CD4-positive, alpha-beta T cell (primary cell): ENCODE results near the gene ALDH6A1. TPM values are rescaled to one million over a fixed set of nuclear protein-coding genes. Genes with fewer than 3 reads are reported as not detected.

ENCODE experiments used
- ATAC-seq: fragments of 200-7000 bp; cut with Tn5 transposase; one replicate; pipeline ENCODE4 v1.10.0; 2022; ENCODE audit warnings: mild to moderate bottlenecking; ENCODE audit not compliant: poor library complexity
- CTCF ChIA-PET: fragments of 350-600 bp; sonication (Branson Sonifier 250); formaldehyde crosslinking; loops from one replicate; lab custom pipeline; 2021; ENCODE audit warnings: antibody characterized with exemption, inconsistent platforms; lab: Charles Lee
- POLR2A ChIA-PET: fragments of 350-600 bp; sonication (Branson Sonifier 250); formaldehyde crosslinking; loops from one replicate; lab custom pipeline; 2021; ENCODE audit warnings: antibody characterized with exemption, inconsistent platforms; lab: Charles Lee
- DNase-seq, 14 experiments: peaks; one replicate each; pipeline ENCODE4 v3.0.0-alpha.2; 2013 to 2020; ENCODE audit warnings: mixed read lengths in 2 of 14
- H3K27ac ChIP-seq, 2 donors: one replicate each; pipeline versions ENCODE4 v1.5.1 to v1.7.0; 2013; ENCODE audit warnings: low read length in 2 of 2, low read depth in 1 of 2, mild to moderate bottlenecking in 1 of 2
- H3K27me3 ChIP-seq, 2 experiments: 1 replicate in 1 of 2; 2 replicates in 1 of 2; pipeline versions ENCODE4 v1.6.1 to v1.7.0; 2013; ENCODE audit warnings: low read length in 2 of 2, control low read depth in 1 of 2, mild to moderate bottlenecking in 1 of 2, moderate library complexity in 1 of 2; ENCODE audit not compliant: insufficient read depth in 2 of 2, control insufficient read depth in 1 of 2
- H3K36me3 ChIP-seq: one replicate; pipeline ENCODE4 v1.6.1; 2013; ENCODE audit warnings: low read length, control low read depth; ENCODE audit not compliant: insufficient read depth
- H3K4me1 ChIP-seq: one replicate; pipeline ENCODE4 v1.6.1; 2013; ENCODE audit warnings: low read length, control low read depth; ENCODE audit not compliant: insufficient read depth
- H3K4me3 ChIP-seq: one replicate; pipeline ENCODE4 v1.5.1; 2013; ENCODE audit warnings: mild to moderate bottlenecking, low read length, moderate library complexity
- H3K9me3 ChIP-seq, 2 experiments: 1 replicate in 1 of 2; 2 replicates in 1 of 2; pipeline versions ENCODE4 v1.6.1 to v1.7.0; 2013; ENCODE audit warnings: low read length in 2 of 2, mild to moderate bottlenecking in 2 of 2, control low read depth in 1 of 2, moderate library complexity in 1 of 2; ENCODE audit not compliant: control insufficient read depth in 1 of 2, insufficient read depth in 1 of 2
- H3K27ac Mint-ChIP-seq: one replicate; pipeline ENCODE4 v1.8.0; 2020; ENCODE audit warnings: mixed read lengths
- H3K27me3 Mint-ChIP-seq: one replicate; pipeline ENCODE4 v1.8.0; 2021; ENCODE audit warnings: mixed read lengths
- H3K36me3 Mint-ChIP-seq: one replicate; pipeline ENCODE4 v1.8.0; 2021; ENCODE audit warnings: low read depth, mixed read lengths
- H3K4me1 Mint-ChIP-seq: one replicate; pipeline ENCODE4 v1.8.0; 2021; ENCODE audit warnings: low read depth, mixed read lengths
- H3K4me3 Mint-ChIP-seq: one replicate; pipeline ENCODE4 v1.8.0; 2020; ENCODE audit warnings: mild to moderate bottlenecking, mixed read lengths
- H3K9me3 Mint-ChIP-seq: one replicate; pipeline ENCODE4 v1.8.0; 2020; ENCODE audit warnings: mixed read lengths
- CTCF ChIP-seq: fragments of 200-600 bp; IDR thresholded peaks from one replicate; pipeline ENCODE4 v1.8.0; 2022; ENCODE audit warnings: antibody characterized with exemption, mild to moderate bottlenecking
- intact Hi-C, 2 experiments: fragments of 100-400 bp; cut with DNase I in 1 of 2; cut with micrococcal nuclease in 1 of 2; formaldehyde crosslinking; loops; one replicate each; pipeline versions ENCODE4 v1.15.1 to v1.9.0; 2023 to 2025; cut with DNase I, micrococcal nuclease
- total RNA-seq, 174 experiments: library from RNA in 2 of 174; stranded (reverse) in 2 of 174; gene quantifications; one replicate each; pipeline ENCODE4 v1.2.3 and lab custom pipeline; 2021 to 2026

Gene ALDH6A1
- total RNA-seq, 2 experiments from 2014 or later = 5.3 to 6.2 TPM

DNA sequence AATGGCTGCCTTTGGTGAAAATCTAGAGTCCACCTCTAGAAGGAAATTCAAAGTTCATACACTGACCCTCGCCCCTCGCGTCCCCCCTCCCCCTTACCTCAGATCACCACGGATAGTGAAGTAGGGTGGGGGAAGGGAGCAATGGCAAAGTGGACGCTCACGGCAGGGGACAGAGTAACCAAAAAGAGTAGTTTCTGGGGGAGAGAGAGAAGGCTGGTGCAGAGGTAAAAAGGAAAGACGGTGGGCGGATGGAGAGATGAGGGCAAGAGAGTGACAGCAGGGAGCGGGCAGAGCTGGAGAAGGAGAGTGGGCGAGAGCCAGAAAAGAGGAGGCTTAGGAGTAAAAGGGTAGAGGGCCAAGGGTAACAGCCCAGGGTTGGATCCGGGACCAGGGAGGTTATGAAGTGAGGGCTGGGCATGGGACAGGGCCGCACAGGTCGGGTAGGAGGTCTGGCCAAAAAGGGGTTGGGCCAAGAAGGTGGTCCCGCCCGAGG lies 423 bp downstream of the ALDH6A1 start:
- ChIA-PET POLR2A (interaction anchor here (0.5 to 1.7 kb wide), 5 partner anchors 12 to 1043 kb away, joined by 3 to 6 read pairs (median 4); partner anchors contain the start of genes BBOF1, ENTPD5 and YLPM1), CTCF (no interaction called here)
- H3K9me3 Mint-ChIP-seq = no peaks in the 10 kb centered on the region
- H3K27ac Mint-ChIP-seq = peak overlapping the region; percentile 86
- peaks cover 12% of the 10 kb centered on the region for H3K36me3 Mint-ChIP-seq
- no peaks in the 10 kb centered on the region for H3K9me3 ChIP-seq
- peaks cover 19% of the 10 kb centered on the region for H3K4me1 ChIP-seq
- no peak for TF ChIP-seq CTCF
- H3K27me3 Mint-ChIP-seq = no peaks in the 10 kb centered on the region
- H3K4me3 Mint-ChIP-seq = peak overlapping the region; percentile 94
- intact Hi-C loops = loop anchor here (1.0 to 10.0 kb wide), 7 partner anchors 65 to 1159 kb away; partner anchors contain the start of genes BBOF1 (in 2 of the 2), ENTPD5 (in 2 of the 2), COQ6 (in 1 of the 2) and DCAF4 (in 1 of the 2)
- no peak for DNase-seq
- peak overlapping the region; percentile 52 to 63 for H3K27ac ChIP-seq
- H3K36me3 ChIP-seq = no peaks in the 10 kb centered on the region
- no peak for ATAC-seq
- peaks cover 31% of the 10 kb centered on the region for H3K4me1 Mint-ChIP-seq
- no peaks in the 10 kb centered on the region for H3K27me3 ChIP-seq
- peak overlapping the region; percentile 95 for H3K4me3 ChIP-seq

DNA sequence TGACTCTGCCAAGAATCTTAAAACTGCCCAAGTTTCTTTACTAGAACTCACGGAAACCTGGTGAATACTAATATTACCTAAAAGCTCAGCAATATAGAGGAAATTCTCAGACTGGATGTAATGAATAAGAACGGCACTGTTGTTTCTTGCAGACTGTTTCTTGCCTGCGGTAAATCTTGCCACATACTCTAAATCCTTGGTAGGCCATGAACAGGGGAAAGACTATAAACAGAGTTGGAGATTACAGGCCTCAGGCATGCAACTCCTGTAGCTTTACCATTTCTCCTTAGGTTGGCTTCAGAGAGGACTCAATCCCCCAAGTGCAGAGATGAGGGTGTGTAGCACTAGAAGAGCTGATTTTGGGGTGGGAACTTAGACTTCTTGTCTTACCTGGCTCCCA lies 1.1 kb downstream of the ALDH6A1 start:
- ATAC-seq = no peak
- peak in 1 of 14 experiments; percentile 3 for DNase-seq
- H3K9me3 ChIP-seq = no peaks in the 10 kb centered on the region
- peaks cover 9% of the 10 kb centered on the region for H3K36me3 Mint-ChIP-seq
- no peaks in the 10 kb centered on the region for H3K36me3 ChIP-seq
- no peaks in the 10 kb centered on the region for H3K27me3 Mint-ChIP-seq
- peak overlapping the region; percentile 94 for H3K4me3 Mint-ChIP-seq
- no peak overlapping the region for H3K4me3 ChIP-seq
- intact Hi-C loops = loop anchor here in 1 of 2 experiments (5.0 to 10.0 kb wide), 5 partner anchors 131 to 1158 kb away; partner anchors contain the start of genes COQ6, DCAF4, FAM161B and ISCA2
- H3K4me1 Mint-ChIP-seq = peaks cover 29% of the 10 kb centered on the region
- no peaks in the 10 kb centered on the region for H3K27me3 ChIP-seq
- TF ChIP-seq CTCF = no peak
- POLR2A ChIA-PET = no interaction called here
- H3K27ac ChIP-seq = no peak overlapping the region
- no peaks in the 10 kb centered on the region for H3K9me3 Mint-ChIP-seq
- CTCF ChIA-PET = no interaction called here
- H3K27ac Mint-ChIP-seq = no peak overlapping the region
- H3K4me1 ChIP-seq = peaks cover 19% of the 10 kb centered on the region

DNA sequence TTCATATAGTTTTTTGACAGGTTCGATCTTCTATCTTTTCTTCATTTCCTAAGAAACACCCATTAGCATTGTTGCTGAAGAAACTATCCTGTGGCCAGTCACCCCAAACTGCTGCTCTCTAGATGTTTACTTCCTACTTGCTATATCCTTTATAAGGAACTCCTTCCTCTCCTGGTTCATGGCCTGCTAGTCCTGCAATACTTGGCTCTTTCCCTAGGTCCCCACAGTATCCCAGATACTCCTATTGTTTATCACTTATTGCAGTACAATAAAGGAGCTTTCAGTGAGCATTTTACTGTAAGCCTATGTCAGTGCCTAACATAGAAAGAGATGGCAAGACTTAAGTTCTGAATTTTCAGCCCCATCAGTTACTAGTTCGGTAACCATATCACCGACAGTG lies 2.8 kb downstream of the ALDH6A1 start:
- H3K4me1 Mint-ChIP-seq = peaks cover 29% of the 10 kb centered on the region
- no peaks in the 10 kb centered on the region for H3K9me3 ChIP-seq
- TF ChIP-seq CTCF = no peak
- H3K27ac Mint-ChIP-seq = no peak overlapping the region
- no peak overlapping the region for H3K4me3 Mint-ChIP-seq
- no peak overlapping the region for H3K4me3 ChIP-seq
- POLR2A ChIA-PET = no interaction called here
- H3K27ac ChIP-seq = no peak overlapping the region
- no peaks in the 10 kb centered on the region for H3K27me3 Mint-ChIP-seq
- DNase-seq (no peak), ATAC-seq (no peak)
- CTCF ChIA-PET = no interaction called here
- no peaks in the 10 kb centered on the region for H3K9me3 Mint-ChIP-seq
- peaks cover 9% of the 10 kb centered on the region for H3K36me3 Mint-ChIP-seq
- intact Hi-C loops = loop anchor here in 1 of 2 experiments (5.0 to 10.0 kb wide), 5 partner anchors 129 to 1157 kb away; partner anchors contain the start of genes COQ6, DCAF4, FAM161B and ISCA2
- peaks cover 19% of the 10 kb centered on the region for H3K4me1 ChIP-seq
- H3K36me3 ChIP-seq = no peaks in the 10 kb centered on the region
- no peaks in the 10 kb centered on the region for H3K27me3 ChIP-seq
